ENCODE data around the gene PLCB1.

- TF ChIP-seq TAF1 (IDR thresholded peaks at IDR 0.05; ENCODE audit: borderline replicate concordance, low read depth, low read length) (no peak), FOS (IDR thresholded peaks at IDR 0.05; ENCODE audit: borderline replicate concordance, extremely low read depth, insufficient read length) (no peak), POLR2A (IDR thresholded peaks at IDR 0.05; ENCODE audit: low read depth, low read length) (no peak), ZBTB40 (IDR thresholded peaks at IDR 0.05; ENCODE audit: borderline replicate concordance) (no peak), BRCA1 (IDR thresholded peaks at IDR 0.05; ENCODE audit: low read depth, low read length) (no peak), FOXM1 (IDR thresholded peaks at IDR 0.05; ENCODE audit: low read depth, low read length) (no peak)
Observed at GRCh38 chr20:8924539-8924938, 792.5 kb downstream of the PLCB1 start.
